Keratinocyte (primary cell): ENCODE measurements around the gene CSNK1D. TPM values are rescaled to one million over a fixed set of nuclear protein-coding genes. Genes with fewer than 3 reads are reported as not detected.

Source experiments
- DNase-seq: peaks from one replicate; pipeline ENCODE4 v3.0.0-alpha.2; 2011; ENCODE audit warnings: low read depth, missing footprints, low spot score
- FAIRE-seq: peaks from 2 replicates; lab custom pipeline; 2011; peaks lifted over from hg19 to GRCh38; lab: Jason Lieb, UNC
- H2AFZ ChIP-seq: 2 replicates; pipeline ENCODE4 v1.6.0; 2012; ENCODE audit warnings: low read length, control low read depth, inconsistent platforms; ENCODE audit not compliant: control insufficient read depth
- H3K27ac ChIP-seq: 2 replicates; pipeline ENCODE4 v1.5.1; 2011; ENCODE audit warnings: low read length; ENCODE audit not compliant: control insufficient read depth, insufficient read depth
- H3K27me3 ChIP-seq: 3 replicates; pipeline ENCODE4 v1.6.0; 2011; ENCODE audit warnings: low read length; ENCODE audit not compliant: control insufficient read depth, insufficient read depth; ENCODE audit errors: extremely low read depth
- H3K36me3 ChIP-seq, 2 experiments: 2 replicates in 1 of 2; 3 replicates in 1 of 2; pipeline ENCODE4 v1.5.1; 2011; ENCODE audit warnings: low read length in 2 of 2, mild to moderate bottlenecking in 1 of 2; ENCODE audit not compliant: control insufficient read depth in 2 of 2, insufficient read depth in 2 of 2; ENCODE audit errors: extremely low read depth in 1 of 2
- H3K4me1 ChIP-seq: 3 replicates; pipeline ENCODE4 v1.5.1; 2011; ENCODE audit warnings: low read length; ENCODE audit not compliant: control insufficient read depth, insufficient read depth; ENCODE audit errors: extremely low read depth
- H3K4me2 ChIP-seq: 3 replicates; pipeline ENCODE4 v1.6.0; 2011; ENCODE audit warnings: low read depth, low read length; ENCODE audit not compliant: control insufficient read depth, insufficient read depth; ENCODE audit errors: extremely low read depth
- H3K4me3 ChIP-seq, 3 experiments: fragments of 200-600 bp in 1 of 3; sonication (generic) in 1 of 3; 2 replicates in 2 of 3; 3 replicates in 1 of 3; pipeline ENCODE4 v1.5.1; 2011 to 2016; ENCODE audit warnings: low read length in 3 of 3, mild to moderate bottlenecking in 3 of 3, control low read depth in 2 of 3, inconsistent platforms in 1 of 3, low read depth in 1 of 3, mixed read lengths in 1 of 3, mixed run types in 1 of 3, moderate library complexity in 1 of 3; ENCODE audit not compliant: control insufficient read depth in 2 of 3, insufficient read depth in 2 of 3; ENCODE audit errors: extremely low read depth in 1 of 3
- H3K79me2 ChIP-seq: 2 replicates; pipeline ENCODE4 v1.6.0; 2012; ENCODE audit warnings: low read length; ENCODE audit not compliant: control insufficient read depth, insufficient read depth
- H3K9ac ChIP-seq: 3 replicates; pipeline ENCODE4 v1.6.0; 2011; ENCODE audit warnings: low read length; ENCODE audit not compliant: control insufficient read depth, insufficient read depth; ENCODE audit errors: extremely low read depth
- H3K9me1 ChIP-seq: 3 replicates; pipeline ENCODE4 v1.6.0; 2011; ENCODE audit warnings: low read length; ENCODE audit not compliant: control insufficient read depth, insufficient read depth; ENCODE audit errors: extremely low read depth
- H3K9me3 ChIP-seq: 2 replicates; pipeline ENCODE4 v1.5.1; 2012; ENCODE audit warnings: low read depth, low read length; ENCODE audit not compliant: control insufficient read depth
- H4K20me1 ChIP-seq: 3 replicates; pipeline ENCODE4 v1.6.0; 2011; ENCODE audit warnings: low read length; ENCODE audit not compliant: control insufficient read depth, insufficient read depth; ENCODE audit errors: extremely low read depth
- EZH2 ChIP-seq: IDR thresholded peaks from one replicate; pipeline ENCODE4 v1.6.1; 2012; ENCODE audit warnings: inconsistent platforms, mild to moderate bottlenecking, low read length, moderate library complexity
- dilution Hi-C: fragments of 300-500 bp; cut with MboI; formaldehyde crosslinking; loops from one replicate; pipeline ENCODE4 v1.7.0; 2020; ENCODE audit warnings: low sequenced_read_pairs; ENCODE audit not compliant: extremely low pct_ligation_motif_present
- polyA plus RNA-seq, 5 experiments: library from polyadenylated mRNA; depleted of rRNA in 3 of 5; stranded (reverse) in 3 of 5; stranded (forward) in 1 of 5; unstranded in 1 of 5; fragments of >200 nt; gene quantifications; 1 replicate in 1 of 5; 2 replicates in 3 of 5; 3 replicates in 1 of 5; pipeline versions ENCODE4 v1.2.1 to v1.2.3, GENCODE V29; 2011 to 2012; ENCODE audit warnings: missing spikeins in 2 of 5, low read depth in 1 of 5, low replicate concordance in 1 of 5
- TF ChIP-seq, protein P1 (sequence below), 3 experiments: IDR thresholded peaks in 1 of 3; conservative IDR thresholded peaks in 1 of 3; optimal IDR thresholded peaks in 1 of 3; 2 replicates in 2 of 3; 3 replicates in 1 of 3; pipeline versions ENCODE3 to v1.5.1; 2011; ENCODE audit warnings: low read length in 3 of 3, mild to moderate bottlenecking in 3 of 3, moderate library complexity in 2 of 3, control low read depth in 1 of 3, inconsistent platforms in 1 of 3; ENCODE audit not compliant: insufficient read depth in 2 of 3; ENCODE audit errors: extremely low read depth in 1 of 3

Gene CSNK1D
- polyA plus RNA-seq, 1 donor (not counting 4 experiments of a cell fraction or from before 2014, with no cell fraction given), result 86.0 TPM

DNA sequence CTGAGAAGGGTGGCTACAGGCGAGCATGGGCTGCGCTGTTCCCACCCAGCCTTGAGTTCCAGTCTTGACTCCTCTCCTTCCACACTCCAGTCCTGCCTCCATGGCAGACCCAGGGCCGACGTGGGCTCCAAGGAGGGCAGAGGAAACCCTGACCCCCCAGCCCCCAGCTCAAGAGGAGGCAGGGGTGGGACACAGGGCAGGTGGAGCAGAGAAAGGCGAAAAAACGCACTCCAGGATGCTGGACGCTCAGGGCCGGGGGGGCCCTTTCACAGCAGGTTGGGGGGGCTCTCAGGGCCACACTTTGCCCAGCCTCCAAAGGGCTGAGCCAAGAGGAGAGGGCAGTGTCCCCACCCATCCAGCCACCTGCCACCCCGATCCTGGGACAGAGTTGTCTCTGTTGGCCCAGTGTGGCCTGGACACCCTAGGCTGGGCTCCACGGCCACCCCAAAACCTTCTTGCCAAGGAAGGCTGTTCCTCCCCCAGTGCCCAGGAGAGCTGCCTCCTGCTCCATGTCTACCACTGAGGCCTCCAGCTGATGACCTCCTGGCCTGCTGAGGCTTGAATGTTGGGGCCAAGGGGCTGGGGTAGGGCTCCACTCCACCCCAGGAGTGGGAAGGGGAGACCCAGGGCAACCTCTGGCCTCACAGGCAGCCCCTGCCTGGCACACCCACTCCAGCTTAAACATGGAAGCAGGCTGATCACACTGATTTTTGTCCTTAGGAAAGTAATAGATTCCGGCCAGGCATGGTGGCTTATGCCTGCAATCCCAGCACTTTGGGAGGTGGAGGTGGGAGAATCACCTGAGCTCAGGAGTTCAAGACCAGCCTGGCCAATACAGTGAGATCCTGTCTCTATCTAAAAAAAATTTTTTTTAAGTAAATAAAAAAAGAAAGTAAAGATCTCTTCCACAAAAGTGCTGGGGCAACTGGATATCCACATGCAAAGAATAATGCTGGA, 53.5 kb downstream of the CSNK1D start:
- H3K79me2 ChIP-seq, result no peaks in the 10 kb centered on the region
- FAIRE-seq, result no peak
- TF ChIP-seq, protein P1, sequence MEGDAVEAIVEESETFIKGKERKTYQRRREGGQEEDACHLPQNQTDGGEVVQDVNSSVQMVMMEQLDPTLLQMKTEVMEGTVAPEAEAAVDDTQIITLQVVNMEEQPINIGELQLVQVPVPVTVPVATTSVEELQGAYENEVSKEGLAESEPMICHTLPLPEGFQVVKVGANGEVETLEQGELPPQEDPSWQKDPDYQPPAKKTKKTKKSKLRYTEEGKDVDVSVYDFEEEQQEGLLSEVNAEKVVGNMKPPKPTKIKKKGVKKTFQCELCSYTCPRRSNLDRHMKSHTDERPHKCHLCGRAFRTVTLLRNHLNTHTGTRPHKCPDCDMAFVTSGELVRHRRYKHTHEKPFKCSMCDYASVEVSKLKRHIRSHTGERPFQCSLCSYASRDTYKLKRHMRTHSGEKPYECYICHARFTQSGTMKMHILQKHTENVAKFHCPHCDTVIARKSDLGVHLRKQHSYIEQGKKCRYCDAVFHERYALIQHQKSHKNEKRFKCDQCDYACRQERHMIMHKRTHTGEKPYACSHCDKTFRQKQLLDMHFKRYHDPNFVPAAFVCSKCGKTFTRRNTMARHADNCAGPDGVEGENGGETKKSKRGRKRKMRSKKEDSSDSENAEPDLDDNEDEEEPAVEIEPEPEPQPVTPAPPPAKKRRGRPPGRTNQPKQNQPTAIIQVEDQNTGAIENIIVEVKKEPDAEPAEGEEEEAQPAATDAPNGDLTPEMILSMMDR (optimal IDR thresholded peaks at IDR 0.05 in 1 of 3, IDR thresholded peaks at IDR 0.05 in 1 of 3, conservative IDR thresholded peaks at IDR 0.05 in 1 of 3; ENCODE audit: extremely low read depth in 1 of 3, insufficient read depth in 2 of 3, low read length in 3 of 3), result no peak
- no peak for TF ChIP-seq EZH2

DNA sequence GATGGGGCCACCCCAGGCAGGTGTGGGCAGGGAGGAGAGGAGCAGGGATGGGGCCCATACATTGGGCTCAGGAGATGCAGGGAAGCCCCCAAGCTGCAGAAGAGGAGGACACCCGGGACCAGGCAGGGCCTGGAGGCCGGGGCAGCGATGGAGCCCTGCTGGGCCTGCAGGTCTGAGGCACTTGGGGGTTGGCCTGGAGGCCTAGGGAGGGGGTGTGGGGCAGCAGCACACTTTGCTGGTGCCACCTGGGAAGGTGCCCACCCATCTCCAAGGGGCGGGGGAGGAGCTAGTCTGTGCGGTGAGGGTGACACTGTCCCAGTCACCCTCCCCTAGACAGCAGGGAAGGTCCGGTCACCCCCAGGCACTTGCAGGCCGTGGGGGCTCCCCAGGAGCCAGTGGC, 54.4 kb downstream of the CSNK1D start:
- Histone ChIP-seq H3K9me3 (no peaks in the 10 kb centered on the region), H2AFZ (no peak overlapping the region), H3K9ac (no peak overlapping the region), H3K4me2 (no peak overlapping the region), H3K27ac (no peak overlapping the region), H3K27me3 (no peaks in the 10 kb centered on the region), H3K36me3 (no peaks in the 10 kb centered on the region), H3K4me3 (no peak overlapping the region), H3K9me1 (no peaks in the 10 kb centered on the region), H3K4me1 (peaks cover 30% of the 10 kb centered on the region), H3K79me2 (no peaks in the 10 kb centered on the region), H4K20me1 (no peaks in the 10 kb centered on the region)
- DNase-seq, result no peak
- no peak for FAIRE-seq
- no peak for TF ChIP-seq EZH2
- dilution Hi-C loops, result no loop called here

More for the DNA sequence above, 53.5 kb downstream of the CSNK1D start:
- H3K4me3 ChIP-seq, result no peak overlapping the region
- H3K27me3 ChIP-seq, result no peaks in the 10 kb centered on the region
- dilution Hi-C loops, result no loop called here
- H3K4me1 ChIP-seq, result peaks cover 27% of the 10 kb centered on the region
- no peaks in the 10 kb centered on the region for H3K9me1 ChIP-seq
- H3K27ac ChIP-seq, result no peak overlapping the region
- H3K9me3 ChIP-seq, result no peaks in the 10 kb centered on the region
- H2AFZ ChIP-seq, result no peak overlapping the region
- H3K9ac ChIP-seq, result no peak overlapping the region
- no peaks in the 10 kb centered on the region for H3K36me3 ChIP-seq
- H3K4me2 ChIP-seq, result no peak overlapping the region
- no peaks in the 10 kb centered on the region for H4K20me1 ChIP-seq
- no peak for DNase-seq
